Measurements from ENCODE around the gene COPB2. TPM values are rescaled to one million over a fixed set of nuclear protein-coding genes. Genes with fewer than 3 reads are reported as not detected.

Gene COPB2
- polyA plus RNA-seq, 3 donors, result 164 to 176 (median 173) TPM

DNA sequence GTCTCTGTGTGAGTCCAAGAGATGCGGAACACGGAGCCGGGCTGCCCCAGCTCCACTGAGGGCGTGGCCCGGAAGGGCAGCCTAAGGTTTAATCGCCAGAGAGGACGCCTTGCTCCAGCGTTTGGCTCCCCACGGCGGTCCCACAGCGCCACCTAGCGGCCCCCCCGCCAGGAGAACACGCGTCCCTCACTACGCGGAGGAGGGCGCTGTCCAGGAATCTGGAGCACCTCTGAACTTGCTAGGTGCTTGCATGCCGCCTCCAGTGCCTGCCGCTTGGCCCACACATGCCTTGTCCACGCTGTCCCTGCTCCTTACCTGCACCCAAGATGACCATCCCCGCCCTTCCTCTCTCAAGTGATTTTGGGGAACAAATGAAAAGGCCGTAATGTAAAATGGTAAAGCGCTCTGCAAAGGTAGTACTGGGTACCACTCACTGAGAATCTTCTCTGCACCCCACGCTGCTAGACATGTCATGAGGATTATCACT, 60.0 kb downstream of the COPB2 start:
- DNase-seq (ENCODE audit: low read depth in 3 of 3, low spot score in 2 of 3), result peak in 2 of 3 donors; percentile 45 to 56

- no peak for DNase-seq (ENCODE audit: low read depth in 3 of 3, low spot score in 2 of 3)
Measured at GRCh38 chr3:139328356-139328755, 61.1 kb downstream of the COPB2 start.

GRCh38 chr3:139327861-139328260, 61.6 kb downstream of the COPB2 start:
- DNase-seq (ENCODE audit: low read depth in 3 of 3, low spot score in 2 of 3), result no peak

DNA sequence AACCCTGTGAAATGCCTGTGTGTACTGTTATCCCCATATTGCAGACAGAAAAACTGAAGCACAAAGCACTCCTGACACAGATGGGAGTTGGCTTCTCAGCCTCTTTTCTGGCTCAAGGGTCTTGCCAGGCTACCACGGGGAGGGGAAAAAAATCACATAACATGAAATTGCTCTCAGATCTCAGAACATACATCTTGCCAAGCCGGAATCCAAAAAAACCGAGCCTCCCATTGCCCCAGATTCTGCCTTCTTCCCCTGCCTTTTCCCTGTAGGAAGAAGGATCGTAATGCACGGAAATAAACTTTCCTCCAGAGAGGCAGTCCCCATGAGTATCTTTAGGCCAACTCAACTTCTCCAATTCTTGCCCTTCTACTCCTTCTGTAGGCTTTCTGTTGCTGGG, 62.2 kb downstream of the COPB2 start:
- no peak for DNase-seq (ENCODE audit: low read depth in 3 of 3, low spot score in 2 of 3)

DNA sequence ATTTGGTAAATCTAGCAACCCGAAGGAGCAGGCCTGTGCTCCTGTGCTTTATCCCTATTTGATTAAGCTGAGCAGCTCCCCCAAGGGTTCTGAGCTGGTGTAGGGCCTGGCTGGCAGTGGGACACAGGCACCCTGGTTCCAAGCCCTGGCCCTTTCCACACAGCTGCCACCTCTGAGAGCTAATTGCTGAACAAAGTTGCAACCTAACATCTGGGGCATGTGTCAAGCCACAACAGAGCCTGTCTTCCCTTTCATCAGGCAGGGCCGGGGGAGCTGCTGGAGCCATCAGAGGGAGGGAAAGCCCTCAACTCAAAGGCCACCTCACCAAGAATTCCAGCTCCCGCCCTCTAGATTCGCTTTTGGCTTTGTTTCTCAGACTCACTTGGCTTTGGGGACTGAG, 62.7 kb downstream of the COPB2 start:
- DNase-seq (ENCODE audit: low read depth in 3 of 3, low spot score in 2 of 3), result no peak

- DNase-seq (ENCODE audit: low read depth in 3 of 3, low spot score in 2 of 3), result no peak
Measured at GRCh38 chr3:139326131-139326530, 63.3 kb downstream of the COPB2 start.

- DNase-seq (ENCODE audit: low read depth in 3 of 3, low spot score in 2 of 3), result no peak
Measured at GRCh38 chr3:139325551-139325950, 63.9 kb downstream of the COPB2 start.

GRCh38 chr3:139324456-139324855, 65.0 kb downstream of the COPB2 start:
- DNase-seq (ENCODE audit: low read depth in 3 of 3, low spot score in 2 of 3), result no peak

GRCh38 chr3:139323146-139323545, 66.3 kb downstream of the COPB2 start:
- DNase-seq (ENCODE audit: low read depth in 3 of 3, low spot score in 2 of 3), result no peak

- DNase-seq (ENCODE audit: low read depth in 3 of 3, low spot score in 2 of 3), result no peak
Measured at GRCh38 chr3:139322346-139322745, 67.1 kb downstream of the COPB2 start.

- no peak for DNase-seq (ENCODE audit: low read depth in 3 of 3, low spot score in 2 of 3)
Measured at GRCh38 chr3:139320551-139321309, 68.7 kb downstream of the COPB2 start.

DNA sequence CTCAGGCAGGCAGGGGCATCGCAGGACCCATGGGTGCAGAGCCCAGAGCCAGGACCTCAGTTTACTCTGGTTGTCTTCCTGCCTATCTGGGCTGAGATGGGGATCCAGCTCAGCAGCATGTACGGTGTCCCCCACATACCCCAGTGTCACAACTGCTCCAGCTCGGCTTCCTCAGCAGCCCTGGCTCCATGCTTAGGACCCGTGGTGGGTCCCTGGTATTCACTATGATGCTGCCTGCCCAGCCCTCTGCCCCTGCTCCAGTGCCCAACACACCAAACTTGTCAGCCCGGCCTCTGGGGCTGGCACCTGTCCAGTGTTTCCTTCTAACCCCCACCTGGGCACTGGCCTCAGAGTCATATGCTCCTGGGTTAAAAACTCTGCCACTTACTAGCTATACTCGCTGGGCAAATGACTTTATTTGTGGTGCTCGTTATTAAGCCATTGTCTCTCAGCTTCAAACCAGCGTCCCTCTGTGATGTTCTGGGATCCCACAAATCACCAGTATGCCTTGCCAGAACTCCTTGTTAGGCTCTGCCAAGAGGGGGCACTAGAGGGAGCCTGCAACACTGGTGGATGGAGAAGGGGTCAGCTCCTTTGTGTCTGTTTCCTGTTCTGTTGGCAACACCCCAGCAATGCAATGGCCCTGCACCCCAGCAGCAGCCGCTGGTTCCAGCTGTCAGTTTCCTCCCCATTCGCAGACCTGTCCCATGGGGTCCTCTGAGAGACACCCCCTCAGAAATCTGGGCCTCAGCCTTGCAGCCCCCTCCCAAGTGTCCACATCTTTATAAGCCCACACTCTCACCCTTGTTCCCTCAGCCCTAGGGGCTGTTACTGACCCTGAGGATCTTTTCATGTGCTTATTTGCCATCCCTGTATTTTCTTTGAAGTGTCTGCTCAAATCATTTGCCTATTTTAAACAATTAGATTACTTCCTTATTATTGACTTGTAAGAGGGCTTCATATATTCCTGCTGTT, 69.7 kb downstream of the COPB2 start:
- DNase-seq (ENCODE audit: low read depth in 3 of 3, low spot score in 2 of 3), result no peak

- no peak for DNase-seq (ENCODE audit: low read depth in 3 of 3, low spot score in 2 of 3)
Measured at GRCh38 chr3:139318826-139319225, 70.6 kb downstream of the COPB2 start.

DNA sequence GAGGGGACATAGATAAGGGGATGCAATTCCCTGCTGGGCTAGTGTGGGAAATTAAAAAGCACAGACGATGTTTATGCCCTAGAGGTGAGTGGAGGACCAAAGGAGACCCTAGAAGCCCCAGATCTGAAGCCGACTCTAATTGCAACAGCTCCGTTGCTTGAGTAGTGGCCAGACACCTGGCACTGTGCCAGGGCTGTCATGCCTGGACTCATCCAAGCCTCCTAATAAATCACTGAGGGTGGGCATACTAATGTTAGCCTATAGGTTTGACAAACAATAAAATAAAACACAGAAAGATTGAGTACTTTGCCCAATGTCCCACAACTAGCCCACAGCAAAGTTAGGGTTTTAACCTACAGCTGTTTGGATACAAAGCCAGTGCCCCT, 71.0 kb downstream of the COPB2 start:
- no peak for DNase-seq (ENCODE audit: low read depth in 3 of 3, low spot score in 2 of 3)

GRCh38 chr3:139317660-139318430, 71.6 kb downstream of the COPB2 start:
- no peak for DNase-seq (ENCODE audit: low read depth in 3 of 3, low spot score in 2 of 3)

GRCh38 chr3:139317215-139317614, 72.2 kb downstream of the COPB2 start:
- no peak for DNase-seq (ENCODE audit: low read depth in 3 of 3, low spot score in 2 of 3)

GRCh38 chr3:139313921-139314320, 75.5 kb downstream of the COPB2 start:
- DNase-seq (ENCODE audit: low read depth in 3 of 3, low spot score in 2 of 3), result no peak

DNA sequence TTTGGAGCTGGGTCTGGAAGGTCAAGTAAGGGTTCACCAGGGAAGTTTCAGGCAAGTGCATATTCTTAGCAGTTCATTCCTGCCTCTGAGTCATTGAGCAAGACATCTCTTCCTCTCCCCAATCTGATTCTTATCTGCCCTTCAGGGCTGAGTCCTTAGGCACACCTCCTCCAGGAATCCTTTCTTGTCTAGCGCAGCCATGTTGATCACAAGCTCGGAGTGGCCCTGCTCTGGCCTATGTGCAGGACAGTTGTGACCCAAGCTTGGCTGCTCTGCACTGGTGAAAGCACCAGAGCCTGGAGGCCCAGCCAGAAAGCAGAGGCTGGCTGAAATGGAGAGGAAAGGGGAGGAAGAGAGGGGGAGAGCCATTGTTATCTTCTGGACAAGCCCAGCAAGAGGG, 76.5 kb downstream of the COPB2 start:
- DNase-seq (ENCODE audit: low read depth in 3 of 3, low spot score in 2 of 3), result no peak

DNA sequence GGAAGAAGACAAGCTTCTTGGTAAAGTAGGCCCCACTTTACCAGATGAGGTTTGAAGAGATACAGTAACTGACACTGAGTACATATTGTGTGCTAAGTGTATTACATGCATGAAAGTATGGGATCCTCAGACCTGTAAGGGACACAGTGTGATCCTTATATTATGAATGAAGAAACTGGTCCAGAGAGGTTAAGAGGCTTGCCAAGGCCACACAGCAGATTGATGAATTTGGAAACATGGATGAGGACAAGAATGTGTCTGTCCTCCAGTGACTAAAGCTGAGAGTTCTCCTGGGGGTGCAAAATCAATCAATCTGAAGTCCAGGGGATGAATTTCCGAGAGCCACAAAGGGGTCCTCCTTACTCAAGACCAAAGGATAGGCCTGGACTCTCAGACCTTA, 77.0 kb downstream of the COPB2 start:
- DNase-seq (ENCODE audit: low read depth in 3 of 3, low spot score in 2 of 3), result no peak

DNA sequence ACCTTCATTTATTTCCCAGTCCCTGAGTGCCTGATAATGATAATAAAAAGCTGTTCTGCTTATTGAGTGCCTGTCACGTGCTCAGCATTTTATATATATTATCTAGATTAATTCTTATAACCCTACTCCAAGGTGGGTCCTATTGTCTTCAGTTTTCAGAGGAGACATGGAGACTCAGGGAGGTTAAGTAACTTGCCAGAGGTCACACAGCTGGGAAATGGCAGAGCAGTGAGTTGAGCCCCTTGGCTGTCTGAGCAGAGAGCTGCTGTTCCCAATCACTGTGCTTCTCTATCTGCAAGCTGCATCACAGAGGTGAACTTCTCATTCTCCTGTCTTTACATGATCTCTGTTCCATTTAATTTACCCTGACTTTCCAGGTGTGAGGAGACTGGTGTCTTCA, 77.9 kb downstream of the COPB2 start:
- DNase-seq (ENCODE audit: low read depth in 3 of 3, low spot score in 2 of 3), result no peak

DNA sequence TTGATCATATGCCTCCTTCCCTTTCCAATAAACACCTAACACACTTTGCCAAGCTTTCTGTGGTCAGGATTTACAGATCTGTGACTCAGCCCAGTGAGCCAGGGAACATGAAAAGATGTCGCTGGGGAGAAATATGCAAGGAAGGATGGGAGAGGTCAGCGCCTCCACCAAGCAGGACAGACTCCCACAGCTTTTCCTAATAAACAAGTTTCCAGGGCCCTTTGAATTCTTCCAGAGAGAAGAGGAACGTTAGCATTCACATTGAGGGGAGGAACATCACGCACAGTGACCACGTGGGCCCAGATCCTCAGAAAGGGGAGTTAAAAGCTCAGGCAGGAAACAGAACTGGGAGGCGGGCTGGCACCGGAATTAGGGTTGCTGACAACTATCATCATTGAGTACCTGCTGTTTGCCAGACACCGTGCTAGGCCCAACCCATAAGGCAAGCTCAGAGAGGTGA, 78.9 kb downstream of the COPB2 start:
- DNase-seq (ENCODE audit: low read depth in 3 of 3, low spot score in 2 of 3), result no peak
